NCI-H526 treated with DMSO at 0.1 percent for 48 hours (cell line): ENCODE measurements around the gene AGAP1.

Source experiments
- DNase-seq: peaks from one replicate; lab custom pipeline; 2025; lab: John Stamatoyannopoulos, UW

Gene AGAP1

GRCh38 chr2:235848946-235849345 is 355.1 kb downstream of the AGAP1 start:
- DNase-seq = no peak

- no peak for DNase-seq
Measured at GRCh38 chr2:235849489-235849888, 355.6 kb downstream of the AGAP1 start.

- no peak for DNase-seq
Measured at GRCh38 chr2:235850289-235850688, 356.4 kb downstream of the AGAP1 start.

- DNase-seq = no peak
Measured at GRCh38 chr2:235850771-235851551, 357.1 kb downstream of the AGAP1 start.

GRCh38 chr2:235851828-235852525 is 358.1 kb downstream of the AGAP1 start:
- no peak for DNase-seq

- no peak for DNase-seq
Measured at GRCh38 chr2:235852526-235852920, 358.7 kb downstream of the AGAP1 start.

GRCh38 chr2:235854276-235854675 is 360.4 kb downstream of the AGAP1 start:
- no peak for DNase-seq

- no peak for DNase-seq
Measured at GRCh38 chr2:235855011-235855410, 361.2 kb downstream of the AGAP1 start.

GRCh38 chr2:235856151-235856854 is 362.5 kb downstream of the AGAP1 start:
- no peak for DNase-seq

- no peak for DNase-seq
Measured at GRCh38 chr2:235857598-235857997, 363.8 kb downstream of the AGAP1 start.

GRCh38 chr2:235858881-235859280 is 365.0 kb downstream of the AGAP1 start:
- DNase-seq = no peak

- no peak for DNase-seq
Measured at GRCh38 chr2:235859651-235860050, 365.8 kb downstream of the AGAP1 start.

- DNase-seq = no peak
Measured at GRCh38 chr2:235860111-235860510, 366.3 kb downstream of the AGAP1 start.

- no peak for DNase-seq
Measured at GRCh38 chr2:235860871-235861270, 367.0 kb downstream of the AGAP1 start.

GRCh38 chr2:235861383-235861782 is 367.5 kb downstream of the AGAP1 start:
- DNase-seq = no peak

- DNase-seq = no peak
Measured at GRCh38 chr2:235863414-235863813, 369.6 kb downstream of the AGAP1 start.

- no peak for DNase-seq
Measured at GRCh38 chr2:235864302-235864701, 370.5 kb downstream of the AGAP1 start.

- no peak for DNase-seq
Measured at GRCh38 chr2:235864733-235865515, 371.1 kb downstream of the AGAP1 start.

- DNase-seq = no peak
Measured at GRCh38 chr2:235866373-235866772, 372.5 kb downstream of the AGAP1 start.

- DNase-seq = no peak
Measured at GRCh38 chr2:235868224-235868623, 374.4 kb downstream of the AGAP1 start.

- no peak for DNase-seq
Measured at GRCh38 chr2:235868645-235869044, 374.8 kb downstream of the AGAP1 start.

- DNase-seq = no peak
Measured at GRCh38 chr2:235870515-235870914, 376.7 kb downstream of the AGAP1 start.
